GM12872 (cell line): ENCODE data around the gene FHDC1.

ENCODE experiments used
- CTCF ChIP-seq: IDR thresholded peaks from 3 replicates; pipeline ENCODE4 v1.5.1; 2011; ENCODE audit warnings: low read depth, mild to moderate bottlenecking, low read length, moderate library complexity; ENCODE audit not compliant: insufficient read depth

The FHDC1 gene

GRCh38 chr4:152975380-152976211 is 39.5 kb downstream of the FHDC1 start:
- TF ChIP-seq CTCF, result no peak

GRCh38 chr4:152976212-152976761 is 40.2 kb downstream of the FHDC1 start:
- no peak for TF ChIP-seq CTCF

- no peak for TF ChIP-seq CTCF
Observed at GRCh38 chr4:152979731-152980330, 43.7 kb downstream of the FHDC1 start.

- no peak for TF ChIP-seq CTCF
Observed at GRCh38 chr4:152981278-152981677, 45.2 kb downstream of the FHDC1 start.

GRCh38 chr4:152981842-152982241 is 45.7 kb downstream of the FHDC1 start:
- no peak for TF ChIP-seq CTCF

GRCh38 chr4:152983221-152983620 is 47.1 kb downstream of the FHDC1 start:
- no peak for TF ChIP-seq CTCF

- TF ChIP-seq CTCF, result no peak
Observed at GRCh38 chr4:152983774-152984411, 47.8 kb downstream of the FHDC1 start.
